NCI-H2081 (cell line): ENCODE results near the gene WDR3.

ENCODE experiments used
- DNase-seq, 2 experiments: peaks; one replicate each; lab custom pipeline; 2025; lab: John Stamatoyannopoulos, UW

Gene WDR3

DNA sequence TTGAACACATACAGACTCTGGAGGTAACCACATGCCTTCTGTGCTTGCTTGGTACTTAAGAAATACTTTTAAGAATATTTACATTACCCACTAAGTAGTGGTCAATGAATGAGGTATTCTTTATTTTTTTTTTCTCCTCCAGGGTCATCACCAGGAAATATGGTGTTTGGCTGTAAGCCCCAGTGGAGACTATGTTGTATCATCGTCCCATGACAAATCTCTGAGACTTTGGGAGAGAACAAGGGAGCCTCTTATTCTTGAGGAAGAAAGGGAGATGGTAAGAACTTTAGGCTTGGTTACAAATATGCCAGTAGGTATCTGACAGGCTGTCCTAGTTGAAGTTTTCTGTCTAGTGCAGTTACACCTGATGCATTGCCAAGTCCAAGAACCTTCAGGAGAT lies 22.8 kb downstream of the WDR3 start:
- DNase-seq, result no peak

- no peak for DNase-seq
Observed at GRCh38 chr1:117959364-117959763, 29.8 kb downstream of the WDR3 start.

DNA sequence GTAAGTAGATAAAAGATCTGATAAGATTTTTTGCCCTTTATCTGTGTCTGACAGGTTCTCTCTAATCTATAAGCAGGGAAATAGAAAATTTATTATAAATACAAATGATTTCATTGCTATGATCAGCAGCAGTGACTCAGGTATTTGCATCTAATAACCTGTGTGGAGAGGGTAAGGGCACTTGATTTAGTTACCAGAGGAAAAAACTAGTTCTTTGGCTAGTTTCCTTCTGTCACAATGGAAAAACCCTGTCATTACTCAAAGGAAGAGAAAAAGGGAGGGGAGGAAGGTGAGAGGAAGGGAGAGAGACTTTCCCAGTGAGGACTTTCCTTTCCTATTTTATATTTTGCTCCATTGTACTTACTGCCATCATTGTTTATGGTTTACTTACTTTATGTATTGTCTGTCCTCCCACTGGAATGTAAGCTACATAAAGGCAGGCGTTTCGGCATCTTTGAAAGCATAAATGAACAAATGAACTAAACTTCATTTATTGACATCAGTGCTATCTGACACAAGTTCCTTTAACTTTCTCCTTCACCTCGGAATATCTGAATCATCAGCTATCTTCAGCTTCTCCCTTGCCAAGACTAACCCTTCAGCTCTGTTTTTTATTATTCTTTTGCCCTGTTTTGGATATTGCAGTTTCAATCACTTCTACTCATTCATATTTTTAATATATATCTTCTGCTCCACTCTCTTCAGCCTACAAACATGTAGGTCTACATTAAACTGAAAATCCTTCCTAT lies 34.9 kb downstream of the WDR3 start:
- no peak for DNase-seq

GRCh38 chr1:117967477-117967876 lies 37.9 kb downstream of the WDR3 start:
- no peak for DNase-seq

- DNase-seq, result peak; percentile 34 to 68
Observed at GRCh38 chr1:117967881-117968280, 38.3 kb downstream of the WDR3 start.

GRCh38 chr1:117970252-117970651 lies 40.7 kb downstream of the WDR3 start:
- DNase-seq, result no peak

- DNase-seq, result no peak
Observed at GRCh38 chr1:117971777-117972176, 42.2 kb downstream of the WDR3 start.

DNA sequence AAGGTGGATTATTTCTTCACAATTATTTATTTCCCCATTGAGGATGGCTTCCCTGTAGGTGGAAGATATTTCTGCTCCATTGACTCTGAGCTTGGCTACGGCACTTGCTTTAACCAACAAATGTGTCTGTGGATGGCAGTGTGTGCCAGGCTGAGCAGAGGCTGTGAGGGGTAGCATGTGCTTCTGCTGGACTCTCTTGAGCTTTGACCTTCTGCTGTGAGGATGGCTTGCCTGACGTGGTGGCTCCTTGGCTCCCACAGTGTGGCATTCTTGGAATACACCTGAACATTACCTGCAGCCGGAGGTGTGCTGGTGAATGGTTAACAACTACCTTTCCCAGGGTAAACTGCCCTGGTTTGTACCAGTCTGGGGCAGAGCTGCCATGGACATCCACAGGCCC lies 46.8 kb downstream of the WDR3 start:
- DNase-seq, result no peak

DNA sequence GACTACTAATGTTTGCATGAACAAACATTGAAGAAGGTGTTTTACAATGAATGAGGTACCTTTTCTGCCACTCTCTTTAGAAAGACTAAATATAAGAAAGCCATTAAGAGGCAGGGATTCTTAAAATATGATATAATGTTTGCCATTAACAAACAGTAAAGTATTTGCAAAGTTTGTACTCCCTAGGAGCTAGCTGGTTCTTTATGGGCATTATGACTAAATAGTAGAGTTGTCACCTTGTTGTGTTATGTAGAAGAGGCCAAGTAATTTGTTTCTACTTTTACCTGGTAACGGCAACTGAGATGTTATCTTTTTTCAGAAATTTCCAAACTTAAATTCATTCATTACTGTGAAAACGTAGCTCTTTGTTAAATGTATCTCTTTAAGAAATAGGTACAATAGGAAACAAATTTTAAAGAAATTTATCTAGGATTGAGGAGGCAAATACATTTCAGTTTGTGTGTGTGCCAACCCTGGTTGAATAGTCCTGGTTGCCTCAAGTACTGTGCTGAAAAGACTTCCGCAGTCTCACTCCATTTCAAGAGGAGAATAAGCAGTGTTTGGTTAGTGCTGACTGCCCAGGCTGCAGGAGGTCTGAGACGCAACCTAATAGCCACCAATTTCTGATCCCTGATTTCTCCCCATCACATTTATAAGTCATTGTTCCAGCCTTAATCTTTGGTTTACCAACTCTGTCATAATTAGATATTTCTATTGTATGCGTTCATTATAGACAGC lies 52.1 kb downstream of the WDR3 start:
- DNase-seq, result no peak

DNA sequence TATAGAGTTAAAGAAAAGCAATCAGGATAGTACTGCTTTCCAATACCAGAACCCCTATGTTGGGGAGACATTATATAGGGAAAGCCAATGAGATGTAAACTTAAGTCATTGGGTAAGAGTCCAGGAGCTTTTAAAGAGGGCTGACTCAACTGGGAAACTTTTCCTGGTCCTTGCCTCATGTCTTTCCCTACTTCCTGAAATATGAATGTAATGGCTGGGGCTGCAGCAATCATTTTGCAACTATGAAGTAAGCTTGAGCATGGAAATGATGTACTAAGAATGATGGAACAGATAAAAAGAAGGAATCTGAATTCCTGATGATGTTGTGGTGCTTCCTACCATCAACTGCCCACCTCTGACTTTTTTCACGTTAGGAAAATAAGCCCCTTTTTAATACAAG lies 55.7 kb downstream of the WDR3 start:
- no peak for DNase-seq

- no peak for DNase-seq
Observed at GRCh38 chr1:117985973-117986372, 56.4 kb downstream of the WDR3 start.

DNA sequence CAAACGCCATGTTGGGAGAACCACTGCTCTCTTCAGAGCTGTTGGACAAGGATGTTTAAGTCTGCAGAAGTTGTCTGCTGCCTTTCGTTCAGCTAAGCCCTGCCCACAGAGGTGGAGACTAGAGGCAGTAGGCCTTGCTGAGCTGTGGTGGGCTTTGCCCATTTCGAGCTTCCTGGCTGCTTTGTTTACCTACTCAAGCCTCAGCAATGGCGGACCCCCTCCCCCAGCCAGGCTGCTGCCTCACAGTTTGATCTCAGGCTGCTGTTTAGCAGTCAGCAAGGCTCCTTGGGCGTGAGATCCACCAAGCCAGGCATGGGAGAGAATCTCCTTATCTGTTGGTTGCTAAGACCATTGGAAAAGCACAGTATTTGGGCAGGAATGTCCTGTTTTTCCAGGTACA lies 74.8 kb downstream of the WDR3 start:
- DNase-seq, result no peak

DNA sequence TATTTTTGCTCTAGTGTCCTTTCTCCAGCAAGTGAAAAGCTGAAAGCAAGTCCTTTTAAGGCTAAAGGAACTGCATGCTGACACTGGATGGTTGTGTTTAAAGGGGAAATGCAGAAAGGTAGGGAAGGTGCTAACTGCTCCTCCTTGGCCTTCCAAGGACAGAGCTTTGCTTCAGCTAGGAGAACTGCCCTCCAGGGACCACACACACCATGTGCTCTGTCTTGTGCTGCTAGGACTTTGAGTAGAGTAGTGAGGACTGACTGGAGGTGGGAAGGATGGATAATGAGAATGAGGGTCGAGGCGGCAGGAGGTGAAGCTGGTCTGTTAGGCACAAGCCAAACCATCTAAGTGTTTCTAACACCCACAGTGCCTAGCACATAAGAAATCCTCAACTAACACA lies 77.9 kb downstream of the WDR3 start:
- no peak for DNase-seq

DNA sequence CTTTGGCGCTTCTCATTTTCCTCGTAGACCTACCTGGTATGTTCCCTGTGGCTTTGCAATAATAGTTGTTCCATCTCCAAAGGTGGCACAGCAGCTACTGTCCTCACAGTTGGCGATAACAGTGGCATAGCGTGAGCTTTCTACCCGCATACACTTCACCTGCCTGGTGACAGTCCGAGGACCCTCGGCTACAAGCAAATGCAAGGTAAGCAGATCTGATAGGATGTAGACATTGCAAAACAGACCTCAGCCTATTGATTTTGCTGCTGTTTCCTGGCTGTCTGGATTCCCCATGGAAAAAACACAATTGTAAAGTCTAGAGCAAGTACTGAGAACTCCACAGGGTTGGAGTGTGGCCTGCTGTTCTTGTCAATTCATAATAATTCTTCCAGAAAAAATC lies 78.5 kb downstream of the WDR3 start:
- DNase-seq, result no peak

DNA sequence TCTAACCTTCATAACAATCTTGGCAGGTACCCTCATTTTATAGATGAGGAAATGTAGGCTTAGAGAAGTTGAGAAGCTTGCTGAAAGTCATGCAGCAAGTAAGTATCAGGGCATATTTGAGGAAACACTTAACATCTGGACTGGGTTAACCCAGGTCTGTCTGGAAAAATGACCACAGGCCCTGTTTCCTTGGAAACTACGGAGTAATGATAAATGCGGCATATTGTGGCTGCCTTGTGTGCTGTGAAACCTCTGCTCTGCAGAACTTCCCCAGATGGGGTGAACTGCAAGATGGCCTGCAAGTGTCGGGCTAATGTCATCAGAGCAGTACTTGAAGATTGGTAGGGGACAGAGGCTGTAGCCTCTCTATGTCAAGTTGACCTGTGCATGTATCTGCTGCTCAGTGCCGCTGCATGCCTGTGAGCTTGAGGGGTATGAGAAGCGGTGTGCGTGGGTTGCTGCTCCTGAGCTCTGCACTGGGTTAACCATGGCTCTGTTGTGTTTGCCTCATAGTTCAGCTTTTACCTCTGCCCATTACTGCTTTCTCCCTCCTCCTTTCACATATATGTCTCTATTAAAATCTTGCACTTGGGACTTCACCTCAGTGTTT lies 83.1 kb downstream of the WDR3 start:
- no peak for DNase-seq

DNA sequence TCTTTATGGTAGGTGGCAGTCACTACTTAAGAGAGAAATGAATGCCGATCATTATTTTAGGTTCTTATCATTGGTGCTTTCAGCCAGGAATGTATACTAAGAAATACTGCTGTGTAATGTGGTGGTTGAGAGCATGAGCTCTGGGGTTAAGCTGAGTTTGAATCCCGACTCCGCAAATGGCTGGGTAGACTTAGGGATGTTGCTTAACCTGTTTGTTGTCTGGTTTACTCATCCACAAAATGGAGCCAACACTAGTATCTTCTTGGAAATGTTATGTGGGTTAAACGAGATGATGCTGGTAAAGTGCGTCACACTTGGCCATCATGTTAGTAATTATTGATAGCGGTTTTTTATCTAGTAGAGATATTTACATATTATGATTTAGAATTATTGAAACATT lies 83.8 kb downstream of the WDR3 start:
- no peak for DNase-seq

DNA sequence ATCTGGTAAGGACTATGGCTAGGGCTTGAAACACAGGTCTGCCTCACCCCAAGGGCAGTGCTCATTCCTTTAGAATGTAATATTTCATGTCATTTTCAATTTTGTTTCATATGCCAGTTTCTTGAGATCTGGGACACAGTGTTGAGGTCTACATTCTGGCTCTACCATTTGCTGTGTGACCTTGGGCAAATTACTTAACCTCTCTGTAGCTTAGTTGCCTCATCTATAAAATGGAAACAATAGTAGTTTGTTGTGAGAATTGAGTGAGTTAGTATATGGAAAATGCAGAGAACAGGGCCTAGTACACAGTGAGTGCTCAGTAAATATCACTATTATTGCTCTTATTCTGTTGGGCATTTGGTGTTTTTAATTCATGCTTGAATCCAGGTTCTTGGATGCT lies 84.4 kb downstream of the WDR3 start:
- DNase-seq, result no peak
